ENCODE measurements around the gene TTC9B.

DNA sequence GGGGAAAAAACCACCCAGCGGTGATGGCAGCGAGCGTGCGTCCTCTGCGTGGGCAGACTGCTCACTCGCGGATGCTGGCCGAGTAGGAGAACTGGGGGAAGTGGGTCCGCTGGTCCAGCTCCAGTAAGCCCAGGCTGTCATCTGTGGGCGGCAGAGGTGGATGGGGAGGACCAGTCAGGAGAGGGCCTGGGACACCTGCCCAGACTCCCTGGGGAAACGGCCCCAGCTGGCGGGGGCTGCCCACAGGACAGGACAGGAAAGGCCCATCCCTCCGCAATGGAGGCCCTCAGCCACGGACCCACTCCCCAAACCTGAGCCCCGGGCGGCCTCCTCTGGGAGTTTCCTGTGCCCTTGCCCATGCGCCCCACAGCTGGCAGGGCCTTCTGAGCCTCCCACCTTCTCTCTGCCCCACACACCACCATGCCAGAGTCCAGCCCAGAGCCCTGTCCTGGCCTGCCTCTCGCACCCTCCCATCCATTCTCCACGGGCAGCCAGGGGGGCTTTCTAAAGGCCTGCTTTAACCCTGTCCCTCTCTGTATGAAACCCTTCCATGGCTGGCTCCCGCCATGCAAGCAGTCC is 15.7 kb upstream of the TTC9B start:
- TF ChIP-seq, protein P1, sequence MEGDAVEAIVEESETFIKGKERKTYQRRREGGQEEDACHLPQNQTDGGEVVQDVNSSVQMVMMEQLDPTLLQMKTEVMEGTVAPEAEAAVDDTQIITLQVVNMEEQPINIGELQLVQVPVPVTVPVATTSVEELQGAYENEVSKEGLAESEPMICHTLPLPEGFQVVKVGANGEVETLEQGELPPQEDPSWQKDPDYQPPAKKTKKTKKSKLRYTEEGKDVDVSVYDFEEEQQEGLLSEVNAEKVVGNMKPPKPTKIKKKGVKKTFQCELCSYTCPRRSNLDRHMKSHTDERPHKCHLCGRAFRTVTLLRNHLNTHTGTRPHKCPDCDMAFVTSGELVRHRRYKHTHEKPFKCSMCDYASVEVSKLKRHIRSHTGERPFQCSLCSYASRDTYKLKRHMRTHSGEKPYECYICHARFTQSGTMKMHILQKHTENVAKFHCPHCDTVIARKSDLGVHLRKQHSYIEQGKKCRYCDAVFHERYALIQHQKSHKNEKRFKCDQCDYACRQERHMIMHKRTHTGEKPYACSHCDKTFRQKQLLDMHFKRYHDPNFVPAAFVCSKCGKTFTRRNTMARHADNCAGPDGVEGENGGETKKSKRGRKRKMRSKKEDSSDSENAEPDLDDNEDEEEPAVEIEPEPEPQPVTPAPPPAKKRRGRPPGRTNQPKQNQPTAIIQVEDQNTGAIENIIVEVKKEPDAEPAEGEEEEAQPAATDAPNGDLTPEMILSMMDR (IDR thresholded peaks at IDR 0.05; ENCODE audit: control extremely low read depth in 1 of 3, insufficient read depth in 1 of 3, low read depth in 1 of 3, low read length in 3 of 3), result no peak
- TF ChIP-seq CBX8 (IDR thresholded peaks at IDR 0.05; ENCODE audit: borderline replicate concordance, low read depth, low read length) (no peak), CHD2 (IDR thresholded peaks at IDR 0.05; ENCODE audit: low read length) (no peak), SP1 (IDR thresholded peaks at IDR 0.05; ENCODE audit: low read depth, low read length) (no peak)
- TF ChIP-seq, protein P2, sequence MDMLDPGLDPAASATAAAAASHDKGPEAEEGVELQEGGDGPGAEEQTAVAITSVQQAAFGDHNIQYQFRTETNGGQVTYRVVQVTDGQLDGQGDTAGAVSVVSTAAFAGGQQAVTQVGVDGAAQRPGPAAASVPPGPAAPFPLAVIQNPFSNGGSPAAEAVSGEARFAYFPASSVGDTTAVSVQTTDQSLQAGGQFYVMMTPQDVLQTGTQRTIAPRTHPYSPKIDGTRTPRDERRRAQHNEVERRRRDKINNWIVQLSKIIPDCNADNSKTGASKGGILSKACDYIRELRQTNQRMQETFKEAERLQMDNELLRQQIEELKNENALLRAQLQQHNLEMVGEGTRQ (IDR thresholded peaks at IDR 0.05; ENCODE audit: low read length), result no peak

Measured in H1 (cell line).